Measurements from ENCODE around the gene DNAJC30. TPM values are rescaled to one million over a fixed set of nuclear protein-coding genes. Genes with fewer than 3 reads are reported as not detected.

Gene DNAJC30
- total RNA-seq, 4 donors from 2014 or later, result 4.5 to 7.5 (median 5.5) TPM

GRCh38 chr7:73688288-73688687, 5.0 kb upstream of the DNAJC30 start:
- H3K36me3 ChIP-seq, result peaks cover 43 to 69% (median 64%) of the 10 kb centered on the region in 4 donors
- intact Hi-C loops (cut with DNase I), result no loop called here

GRCh38 chr7:73685311-73685710, 2.1 kb upstream of the DNAJC30 start:
- peaks cover 30 to 44% (median 39%) of the 10 kb centered on the region in 4 donors for H3K4me1 ChIP-seq
- no peak for DNase-seq (ENCODE audit: extremely low spot score)
- TF ChIP-seq POLR2AphosphoS5 (IDR thresholded peaks at IDR 0.05), result no peak
- no peak for TF ChIP-seq EP300 (IDR thresholded peaks at IDR 0.05)
- TF ChIP-seq CTCF (IDR thresholded peaks at IDR 0.05), result no peak
- TF ChIP-seq POLR2A (IDR thresholded peaks at IDR 0.05; ENCODE audit: low read depth), result no peak
- no peak overlapping the region for H3K27ac ChIP-seq (replicated peaks in 1 of 4)
- WGBS, result 95% methylated on average over 18 of the region's 18 CpGs
- intact Hi-C loops (cut with DNase I), result no loop called here
- H3K36me3 ChIP-seq, result peaks cover 27 to 39% (median 37%) of the 10 kb centered on the region in 4 donors
- no peaks in the 10 kb centered on the region for H3K27me3 ChIP-seq
- no peaks in the 10 kb centered on the region for H3K9me3 ChIP-seq
- no peak overlapping the region for H3K4me3 ChIP-seq

More at GRCh38 chr7:73688288-73688687, 5.0 kb upstream of the DNAJC30 start:
- no peak for DNase-seq (ENCODE audit: extremely low spot score)
- WGBS, result 97% methylated on average over 7 of the region's 8 CpGs
- Histone ChIP-seq H3K4me1 (peaks cover 7 to 17% (median 14%) of the 10 kb centered on the region in 4 donors), H3K27ac (replicated peaks in 1 of 4) (no peak overlapping the region), H3K4me3 (no peak overlapping the region), H3K27me3 (no peaks in the 10 kb centered on the region), H3K9me3 (no peaks in the 10 kb centered on the region)
- TF ChIP-seq EP300 (IDR thresholded peaks at IDR 0.05) (no peak), CTCF (IDR thresholded peaks at IDR 0.05) (no peak), POLR2A (IDR thresholded peaks at IDR 0.05; ENCODE audit: low read depth) (no peak), POLR2AphosphoS5 (IDR thresholded peaks at IDR 0.05) (no peak)

GRCh38 chr7:73683788-73684693, 788 bp upstream of the DNAJC30 start:
- intact Hi-C loops (cut with DNase I), result loop anchor here (5.0 kb wide), 1 partner anchor 33 kb away; the partner anchor contains the start of gene STX1A
- Histone ChIP-seq H3K9me3 (no peaks in the 10 kb centered on the region), H3K36me3 (peaks cover 22 to 37% (median 25%) of the 10 kb centered on the region in 4 donors), H3K27ac (replicated peaks in 1 of 4) (peak overlapping the region; percentile 79 to 87 (median 85)), H3K4me3 (peak overlapping the region; percentile 71 to 97 (median 80)), H3K27me3 (no peaks in the 10 kb centered on the region), H3K4me1 (peaks cover 31 to 57% (median 50%) of the 10 kb centered on the region in 4 donors)
- TF ChIP-seq POLR2AphosphoS5 (IDR thresholded peaks at IDR 0.05) (no peak), POLR2A (IDR thresholded peaks at IDR 0.05; ENCODE audit: low read depth) (no peak), CTCF (IDR thresholded peaks at IDR 0.05) (no peak), EP300 (IDR thresholded peaks at IDR 0.05) (no peak)
- WGBS, result 32% methylated on average over 55 of the region's 58 CpGs
- no peak for DNase-seq (ENCODE audit: extremely low spot score)

- intact Hi-C loops (cut with DNase I), result loop anchor here (5.0 kb wide), 1 partner anchor 35 kb away; the partner anchor contains the start of gene STX1A
- TF ChIP-seq POLR2A (IDR thresholded peaks at IDR 0.05; ENCODE audit: low read depth), result no peak
- TF ChIP-seq POLR2AphosphoS5 (IDR thresholded peaks at IDR 0.05), result no peak
- no peak for TF ChIP-seq CTCF (IDR thresholded peaks at IDR 0.05)
Measured at GRCh38 chr7:73682745-73683055, 553 bp downstream of the DNAJC30 start.

More at GRCh38 chr7:73682745-73683055, 553 bp downstream of the DNAJC30 start:
- Histone ChIP-seq H3K9me3 (no peaks in the 10 kb centered on the region), H3K4me3 (peak overlapping the region; percentile 71 to 97 (median 80)), H3K27ac (replicated peaks in 1 of 4) (peak overlapping the region; percentile 79 to 87 (median 85)), H3K27me3 (no peaks in the 10 kb centered on the region), H3K4me1 (peaks cover 31 to 61% (median 50%) of the 10 kb centered on the region in 4 donors), H3K36me3 (peaks cover 21 to 37% (median 24%) of the 10 kb centered on the region in 4 donors)
- WGBS, result 0% methylated on average over 22 of the region's 33 CpGs
- DNase-seq (ENCODE audit: extremely low spot score), result no peak

Data from esophagus muscularis mucosa (tissue), 4 donors.